HL-60 (cell line): ENCODE measurements around the gene DRC7.
A peak's percentile ranks its signal among the peaks of the same experiment; 100 is the strongest.

Experiments
- DNase-seq, 2 experiments: peaks; one replicate each; pipeline ENCODE4 v3.0.0-alpha.2; 2010 to 2020; ENCODE audit warnings: low read depth in 1 of 2, low spot score in 1 of 2
- H3K27ac ChIP-seq: fragments of 250-450 bp; sonication (Bioruptor Pico); replicated peaks from 2 replicates; pipeline ENCODE4 v1.5.1; 2020; ENCODE audit warnings: mild to moderate bottlenecking, moderate library complexity
- H3K27me3 ChIP-seq: fragments of 250-450 bp; sonication (Bioruptor Pico); 2 replicates; pipeline ENCODE4 v1.5.1; 2021; ENCODE audit warnings: mild to moderate bottlenecking, moderate library complexity; ENCODE audit not compliant: insufficient read depth, poor library complexity, severe bottlenecking
- H3K4me3 ChIP-seq: replicated peaks from 2 replicates; pipeline ENCODE4 v1.5.1; 2011; ENCODE audit warnings: mild to moderate bottlenecking, control low read depth, low read length; ENCODE audit not compliant: insufficient read depth
- GABPA ChIP-seq: IDR thresholded peaks from 2 replicates; pipeline ENCODE4 v1.6.1; 2012; ENCODE audit warnings: low read depth
- POLR2AphosphoS5 ChIP-seq: IDR thresholded peaks from 2 replicates; pipeline ENCODE4 v1.6.1; 2012; ENCODE audit warnings: low read depth
- SPI1 ChIP-seq: IDR thresholded peaks from 2 replicates; pipeline ENCODE4 v1.6.1; 2012; ENCODE audit warnings: low read depth, mild to moderate bottlenecking, borderline replicate concordance
- TF ChIP-seq, protein P1 (sequence below): IDR thresholded peaks from 2 replicates; pipeline ENCODE4 v1.6.1; 2012; ENCODE audit warnings: low read depth; ENCODE audit not compliant: insufficient replicate concordance
- TF ChIP-seq, protein P2 (sequence below): IDR thresholded peaks from one replicate; pipeline ENCODE4 v1.5.1; 2011; ENCODE audit warnings: low read length, control low read depth, inconsistent platforms; ENCODE audit not compliant: insufficient read depth

Gene DRC7

GRCh38 chr16:57773655-57774295 lies 79.2 kb downstream of the DRC7 start:
- TF ChIP-seq, protein P1, sequence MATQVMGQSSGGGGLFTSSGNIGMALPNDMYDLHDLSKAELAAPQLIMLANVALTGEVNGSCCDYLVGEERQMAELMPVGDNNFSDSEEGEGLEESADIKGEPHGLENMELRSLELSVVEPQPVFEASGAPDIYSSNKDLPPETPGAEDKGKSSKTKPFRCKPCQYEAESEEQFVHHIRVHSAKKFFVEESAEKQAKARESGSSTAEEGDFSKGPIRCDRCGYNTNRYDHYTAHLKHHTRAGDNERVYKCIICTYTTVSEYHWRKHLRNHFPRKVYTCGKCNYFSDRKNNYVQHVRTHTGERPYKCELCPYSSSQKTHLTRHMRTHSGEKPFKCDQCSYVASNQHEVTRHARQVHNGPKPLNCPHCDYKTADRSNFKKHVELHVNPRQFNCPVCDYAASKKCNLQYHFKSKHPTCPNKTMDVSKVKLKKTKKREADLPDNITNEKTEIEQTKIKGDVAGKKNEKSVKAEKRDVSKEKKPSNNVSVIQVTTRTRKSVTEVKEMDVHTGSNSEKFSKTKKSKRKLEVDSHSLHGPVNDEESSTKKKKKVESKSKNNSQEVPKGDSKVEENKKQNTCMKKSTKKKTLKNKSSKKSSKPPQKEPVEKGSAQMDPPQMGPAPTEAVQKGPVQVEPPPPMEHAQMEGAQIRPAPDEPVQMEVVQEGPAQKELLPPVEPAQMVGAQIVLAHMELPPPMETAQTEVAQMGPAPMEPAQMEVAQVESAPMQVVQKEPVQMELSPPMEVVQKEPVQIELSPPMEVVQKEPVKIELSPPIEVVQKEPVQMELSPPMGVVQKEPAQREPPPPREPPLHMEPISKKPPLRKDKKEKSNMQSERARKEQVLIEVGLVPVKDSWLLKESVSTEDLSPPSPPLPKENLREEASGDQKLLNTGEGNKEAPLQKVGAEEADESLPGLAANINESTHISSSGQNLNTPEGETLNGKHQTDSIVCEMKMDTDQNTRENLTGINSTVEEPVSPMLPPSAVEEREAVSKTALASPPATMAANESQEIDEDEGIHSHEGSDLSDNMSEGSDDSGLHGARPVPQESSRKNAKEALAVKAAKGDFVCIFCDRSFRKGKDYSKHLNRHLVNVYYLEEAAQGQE, result no peak
- TF ChIP-seq, protein P2, sequence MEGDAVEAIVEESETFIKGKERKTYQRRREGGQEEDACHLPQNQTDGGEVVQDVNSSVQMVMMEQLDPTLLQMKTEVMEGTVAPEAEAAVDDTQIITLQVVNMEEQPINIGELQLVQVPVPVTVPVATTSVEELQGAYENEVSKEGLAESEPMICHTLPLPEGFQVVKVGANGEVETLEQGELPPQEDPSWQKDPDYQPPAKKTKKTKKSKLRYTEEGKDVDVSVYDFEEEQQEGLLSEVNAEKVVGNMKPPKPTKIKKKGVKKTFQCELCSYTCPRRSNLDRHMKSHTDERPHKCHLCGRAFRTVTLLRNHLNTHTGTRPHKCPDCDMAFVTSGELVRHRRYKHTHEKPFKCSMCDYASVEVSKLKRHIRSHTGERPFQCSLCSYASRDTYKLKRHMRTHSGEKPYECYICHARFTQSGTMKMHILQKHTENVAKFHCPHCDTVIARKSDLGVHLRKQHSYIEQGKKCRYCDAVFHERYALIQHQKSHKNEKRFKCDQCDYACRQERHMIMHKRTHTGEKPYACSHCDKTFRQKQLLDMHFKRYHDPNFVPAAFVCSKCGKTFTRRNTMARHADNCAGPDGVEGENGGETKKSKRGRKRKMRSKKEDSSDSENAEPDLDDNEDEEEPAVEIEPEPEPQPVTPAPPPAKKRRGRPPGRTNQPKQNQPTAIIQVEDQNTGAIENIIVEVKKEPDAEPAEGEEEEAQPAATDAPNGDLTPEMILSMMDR, result no peak
- TF ChIP-seq SPI1 (no peak), POLR2AphosphoS5 (no peak), GABPA (no peak)
- Histone ChIP-seq H3K27ac (no peak overlapping the region), H3K27me3 (no peaks in the 10 kb centered on the region)

GRCh38 chr16:57774705-57775285 lies 80.2 kb downstream of the DRC7 start:
- no peak for TF ChIP-seq POLR2AphosphoS5
- TF ChIP-seq SPI1, result peak; percentile 71; the same call in 1 of the 2 replicates
- no peak overlapping the region for H3K4me3 ChIP-seq
- DNase-seq, result peak in 1 of 2 experiments; percentile 45
- no peaks in the 10 kb centered on the region for H3K27me3 ChIP-seq
- no peak overlapping the region for H3K27ac ChIP-seq

More at GRCh38 chr16:57773655-57774295, 79.2 kb downstream of the DRC7 start:
- no peak for DNase-seq
- H3K4me3 ChIP-seq, result no peak overlapping the region

DNA sequence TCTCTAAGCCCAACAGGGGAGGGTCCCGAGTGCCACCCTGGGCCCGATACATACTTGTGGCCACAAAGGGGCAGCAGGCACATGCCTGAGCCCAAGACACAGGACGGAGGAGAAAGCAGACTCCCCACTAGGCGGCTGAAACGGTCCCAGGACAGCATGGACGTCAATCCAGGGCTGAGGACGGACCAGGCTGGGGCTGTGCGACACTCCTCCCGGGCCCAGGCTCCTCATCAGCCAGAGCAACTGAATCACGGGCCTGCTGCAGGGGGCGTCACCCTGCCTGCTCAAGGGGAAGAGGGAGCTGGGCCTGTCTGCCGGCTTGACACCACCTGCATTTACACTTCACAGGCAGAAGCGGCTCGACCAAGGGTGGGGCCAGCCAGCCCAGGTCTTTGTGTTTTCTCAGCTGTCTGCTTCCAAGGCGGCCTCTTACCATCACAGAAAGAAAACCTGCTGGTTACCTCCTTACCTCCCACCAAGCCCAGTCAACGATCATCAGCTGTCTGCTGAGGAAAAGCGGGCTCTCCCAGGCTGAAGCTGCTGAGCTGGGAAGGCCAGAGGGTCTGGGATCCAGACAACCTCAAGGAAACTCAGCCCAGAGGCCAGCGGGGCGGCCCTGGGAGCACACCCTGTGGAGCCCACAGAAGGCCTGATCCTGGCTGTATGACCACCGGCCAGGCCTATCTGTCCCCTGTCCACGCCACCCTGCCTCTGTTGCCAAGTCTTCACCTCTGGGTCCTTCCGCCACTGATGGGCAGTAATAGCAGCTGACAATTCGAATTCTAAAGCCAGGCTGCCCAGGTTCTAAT lies 81.3 kb downstream of the DRC7 start:
- Histone ChIP-seq H3K27ac (no peak overlapping the region), H3K4me3 (no peak overlapping the region), H3K27me3 (no peaks in the 10 kb centered on the region)
- no peak for DNase-seq
- TF ChIP-seq POLR2AphosphoS5 (no peak), GABPA (no peak), SPI1 (no peak)
- TF ChIP-seq, protein P2, result no peak
- TF ChIP-seq, protein P1, result no peak

- H3K27me3 ChIP-seq, result no peaks in the 10 kb centered on the region
- H3K27ac ChIP-seq, result no peak overlapping the region
Measured at GRCh38 chr16:57778658-57779057, 84.1 kb downstream of the DRC7 start.

More at GRCh38 chr16:57778658-57779057, 84.1 kb downstream of the DRC7 start:
- TF ChIP-seq GABPA (no peak), POLR2AphosphoS5 (no peak), SPI1 (no peak)
- TF ChIP-seq, protein P1, result no peak
- TF ChIP-seq, protein P2, result no peak
- no peak overlapping the region for H3K4me3 ChIP-seq
- no peak for DNase-seq
